IPS-11a (cell line): ENCODE data around the gene CORO6.

Source experiments
- H3K4me3 ChIP-seq: one replicate; pipeline ENCODE4 v1.5.1; 2013; ENCODE audit warnings: low read depth, low read length, control low read depth

Gene CORO6

GRCh38 chr17:29613856-29614255 is 8.9 kb downstream of the CORO6 start:
- H3K4me3 ChIP-seq = peak overlapping the region; percentile 20

GRCh38 chr17:29613352-29613837 is 9.3 kb downstream of the CORO6 start:
- peak overlapping the region; percentile 20 for H3K4me3 ChIP-seq

- H3K4me3 ChIP-seq = no peak overlapping the region
These were observed 10.1 kb downstream of the CORO6 start for GRCh38 chr17:29612404-29613280.

- no peak overlapping the region for H3K4me3 ChIP-seq
These were observed 10.7 kb downstream of the CORO6 start for GRCh38 chr17:29612094-29612403.

- no peak overlapping the region for H3K4me3 ChIP-seq
These were observed 11.2 kb downstream of the CORO6 start for GRCh38 chr17:29611351-29612093.

GRCh38 chr17:29610395-29610794 is 12.3 kb downstream of the CORO6 start:
- no peak overlapping the region for H3K4me3 ChIP-seq

- no peak overlapping the region for H3K4me3 ChIP-seq
These were observed 13.7 kb downstream of the CORO6 start for GRCh38 chr17:29608986-29609385.

- H3K4me3 ChIP-seq = no peak overlapping the region
These were observed 15.0 kb downstream of the CORO6 start for GRCh38 chr17:29607557-29608195.

- no peak overlapping the region for H3K4me3 ChIP-seq
These were observed 19.5 kb downstream of the CORO6 start for GRCh38 chr17:29603109-29603674.

GRCh38 chr17:29597361-29598172 is 25.1 kb downstream of the CORO6 start:
- no peak overlapping the region for H3K4me3 ChIP-seq

GRCh38 chr17:29596811-29597210 is 25.9 kb downstream of the CORO6 start:
- no peak overlapping the region for H3K4me3 ChIP-seq

- no peak overlapping the region for H3K4me3 ChIP-seq
These were observed 26.6 kb downstream of the CORO6 start for GRCh38 chr17:29595943-29596774.

- H3K4me3 ChIP-seq = no peak overlapping the region
These were observed 27.4 kb downstream of the CORO6 start for GRCh38 chr17:29595107-29595942.

- H3K4me3 ChIP-seq = no peak overlapping the region
These were observed 28.1 kb downstream of the CORO6 start for GRCh38 chr17:29594519-29595090.

- peak overlapping the region; percentile 57 for H3K4me3 ChIP-seq
These were observed 28.9 kb downstream of the CORO6 start for GRCh38 chr17:29593591-29594518.

- H3K4me3 ChIP-seq = peak within 1 kb of the TSS; percentile 67
These were observed 29.7 kb downstream of the CORO6 start, which contains the start of gene ANKRD13B for GRCh38 chr17:29592850-29593551. Gene ANKRD13B (plus strand): TSS chr17:29593132. CDS start chr17:29593622, 490 bp downstream.
